H9 (cell line): ENCODE measurements around the gene PCDH10. TPM values are rescaled to one million over a fixed set of nuclear protein-coding genes. Genes with fewer than 3 reads are reported as not detected.
A peak's percentile ranks its signal among the peaks of the same experiment; 100 is the strongest.

Experiments used
- DNase-seq: peaks from one replicate; pipeline ENCODE4 v3.0.0-alpha.2; 2017
- H2AFZ ChIP-seq: one replicate; pipeline ENCODE4 v1.6.1; 2013; ENCODE audit warnings: mild to moderate bottlenecking, low read length, control low read depth, moderate library complexity
- H2AK5ac ChIP-seq: 2 replicates; pipeline ENCODE4 v1.6.1; 2013; ENCODE audit warnings: low read length, control low read depth, mixed read lengths; ENCODE audit not compliant: insufficient read length
- H2BK120ac ChIP-seq: one replicate; pipeline ENCODE4 v1.6.1; 2013; ENCODE audit warnings: low read depth, mild to moderate bottlenecking, low read length, control low read depth, inconsistent platforms; ENCODE audit not compliant: poor library complexity, severe bottlenecking
- H2BK12ac ChIP-seq: 2 replicates; pipeline ENCODE4 v1.6.1; 2013; ENCODE audit warnings: low read length, control low read depth, mixed read lengths, low read depth; ENCODE audit not compliant: insufficient read length
- H2BK15ac ChIP-seq: 2 replicates; pipeline ENCODE4 v1.6.1; 2013; ENCODE audit warnings: low read depth, low read length, control low read depth
- H2BK20ac ChIP-seq: one replicate; pipeline ENCODE4 v1.6.1; 2013; ENCODE audit warnings: low read depth, mild to moderate bottlenecking, low read length, control low read depth, inconsistent platforms; ENCODE audit not compliant: poor library complexity, severe bottlenecking
- H2BK5ac ChIP-seq: 2 replicates; pipeline ENCODE4 v1.6.1; 2013; ENCODE audit warnings: low read length, control low read depth, mixed read lengths; ENCODE audit not compliant: insufficient read length
- H3K14ac ChIP-seq: 2 replicates; pipeline ENCODE4 v1.6.1; 2013; ENCODE audit warnings: low read length, control low read depth; ENCODE audit not compliant: insufficient read depth
- H3K18ac ChIP-seq: 2 replicates; pipeline ENCODE4 v1.6.1; 2013; ENCODE audit warnings: low read depth, mild to moderate bottlenecking, mixed read lengths, low read length, control low read depth; ENCODE audit not compliant: insufficient read length
- H3K23ac ChIP-seq: 2 replicates; pipeline ENCODE4 v1.6.1; 2013; ENCODE audit warnings: low read length, control low read depth, mixed read lengths, low read depth; ENCODE audit not compliant: insufficient read length
- H3K23me2 ChIP-seq: 2 replicates; pipeline ENCODE4 v1.6.1; 2013; ENCODE audit warnings: low read depth, mild to moderate bottlenecking, mixed read lengths, low read length, control low read depth; ENCODE audit not compliant: insufficient read length, poor library complexity, severe bottlenecking
- H3K27ac ChIP-seq: 2 replicates; pipeline ENCODE4 v1.5.1; 2013; ENCODE audit warnings: low read length, control low read depth, mixed read lengths, low read depth; ENCODE audit not compliant: insufficient read length
- H3K27me3 ChIP-seq: 2 replicates; pipeline ENCODE4 v1.6.1; 2013; ENCODE audit warnings: low read length, control low read depth, inconsistent platforms; ENCODE audit not compliant: insufficient read depth
- H3K4ac ChIP-seq: 2 replicates; pipeline ENCODE4 v1.6.1; 2013; ENCODE audit warnings: low read depth, mild to moderate bottlenecking, control low read depth, inconsistent platforms, low read length, moderate library complexity
- H3K4me1 ChIP-seq: 2 replicates; pipeline ENCODE4 v1.6.1; 2013; ENCODE audit warnings: low read length, control low read depth, inconsistent platforms; ENCODE audit not compliant: insufficient read depth
- H3K4me2 ChIP-seq: 2 replicates; pipeline ENCODE4 v1.6.1; 2013; ENCODE audit warnings: low read length, control low read depth, mixed read lengths; ENCODE audit not compliant: insufficient read length, insufficient read depth
- H3K56ac ChIP-seq: 2 replicates; pipeline ENCODE4 v1.6.1; 2013; ENCODE audit warnings: low read depth, mild to moderate bottlenecking, mixed read lengths, low read length, control low read depth; ENCODE audit not compliant: insufficient read length
- H3K79me1 ChIP-seq: 2 replicates; pipeline ENCODE4 v1.6.1; 2013; ENCODE audit warnings: low read depth, mild to moderate bottlenecking, moderate library complexity, low read length, control low read depth, inconsistent platforms; ENCODE audit not compliant: insufficient read depth, poor library complexity, severe bottlenecking
- H3K79me2 ChIP-seq: 2 replicates; pipeline ENCODE4 v1.6.1; 2013; ENCODE audit warnings: low read length, control low read depth, inconsistent platforms; ENCODE audit not compliant: insufficient read depth
- H3K9ac ChIP-seq: 2 replicates; pipeline ENCODE4 v1.6.1; 2013; ENCODE audit warnings: low read length, control low read depth, mixed read lengths; ENCODE audit not compliant: insufficient read length; ENCODE audit errors: extremely low read depth
- H3K9me3 ChIP-seq: one replicate; pipeline ENCODE4 v1.6.1; 2013; ENCODE audit warnings: low read depth, low read length, inconsistent platforms; ENCODE audit not compliant: control insufficient read depth
- H3T11ph ChIP-seq: one replicate; pipeline ENCODE4 v1.6.1; 2013; ENCODE audit warnings: mild to moderate bottlenecking, low read length, control low read depth, inconsistent platforms
- H4K20me1 ChIP-seq: one replicate; pipeline ENCODE4 v1.6.1; 2013; ENCODE audit not compliant: control insufficient read depth, insufficient read length, insufficient read depth
- H4K5ac ChIP-seq: 2 replicates; pipeline ENCODE4 v1.6.1; 2013; ENCODE audit warnings: low read depth, mild to moderate bottlenecking, mixed read lengths, low read length, control low read depth; ENCODE audit not compliant: insufficient read length
- H4K8ac ChIP-seq: replicated peaks from 2 replicates; pipeline ENCODE4 v1.6.1; 2013; ENCODE audit warnings: low read length, control low read depth, mixed read lengths, low read depth; ENCODE audit not compliant: insufficient read length
- H4K91ac ChIP-seq: 2 replicates; pipeline ENCODE4 v1.6.1; 2013; ENCODE audit warnings: low read depth, mild to moderate bottlenecking, moderate library complexity, mixed read lengths, low read length, control low read depth; ENCODE audit not compliant: insufficient read length
- H3K27ac Mint-ChIP-seq, 3 experiments: 2 replicates in 2 of 3; 3 replicates in 1 of 3; pipeline ENCODE4 v1.8.0; 2020 to 2021; ENCODE audit warnings: mixed read lengths in 3 of 3, mild to moderate bottlenecking in 1 of 3, moderate library complexity in 1 of 3
- H3K27me3 Mint-ChIP-seq: 2 replicates; pipeline ENCODE4 v1.8.0; 2021; ENCODE audit warnings: low read depth, mild to moderate bottlenecking, moderate library complexity, mixed read lengths
- H3K36me3 Mint-ChIP-seq, 3 experiments: 2 replicates in 2 of 3; 3 replicates in 1 of 3; pipeline ENCODE4 v1.8.0; 2020 to 2021; ENCODE audit warnings: low read depth in 3 of 3, mixed read lengths in 3 of 3; ENCODE audit not compliant: insufficient read depth in 1 of 3
- H3K4me1 Mint-ChIP-seq, 2 experiments: 2 replicates each; pipeline ENCODE4 v1.8.0; 2020; ENCODE audit warnings: mixed read lengths in 2 of 2
- H3K4me3 Mint-ChIP-seq, 2 experiments: 2 replicates in 1 of 2; 3 replicates in 1 of 2; pipeline ENCODE4 v1.8.0; 2020 to 2021; ENCODE audit warnings: mild to moderate bottlenecking in 2 of 2, mixed read lengths in 2 of 2, moderate library complexity in 1 of 2
- H3K9me3 Mint-ChIP-seq, 2 experiments: 2 replicates in 1 of 2; 3 replicates in 1 of 2; pipeline ENCODE4 v1.8.0; 2020; ENCODE audit warnings: mild to moderate bottlenecking in 2 of 2, mixed read lengths in 2 of 2, moderate library complexity in 1 of 2
- CTCF ChIP-seq: fragments of 200-600 bp; sonication (generic); conservative IDR thresholded peaks from 3 replicates; pipeline ENCODE4 v1.8.0; 2021; ENCODE audit warnings: antibody characterized with exemption, mild to moderate bottlenecking
- WGBS: extraction: QIAGEN DNeasy Blood & Tissue Kit; methylation state at CpG from one replicate; pipeline ENCODE4 v1.1.7; 2013; ENCODE audit warnings: missing lambda C conversion rate, low lambda C conversion rate, mixed read lengths; ENCODE audit not compliant: insufficient read length; ENCODE audit errors: extremely low coverage; 5-methylcytosine and 5-hydroxymethylcytosine counted together
- long read RNA-seq: library from polyadenylated mRNA; unstranded; transcript quantifications from one replicate; pipeline ENCODE4 v2.0.0, GENCODE V29; 2020
- total RNA-seq: library from RNA; stranded (reverse); gene quantifications from 2 replicates; pipeline ENCODE4 v1.2.1, GENCODE V29; 2021

The PCDH10 gene
- total RNA-seq, result 6.9 and 8.1 TPM in 2 replicates
- long read RNA-seq, full-length matches to known transcripts, result 16 of 20 reads
- long read RNA-seq, partial matches to known transcripts, result 3 of 20 reads
- long read RNA-seq, other reads (novel, unspliced or antisense), result 1 of 20 reads

DNA sequence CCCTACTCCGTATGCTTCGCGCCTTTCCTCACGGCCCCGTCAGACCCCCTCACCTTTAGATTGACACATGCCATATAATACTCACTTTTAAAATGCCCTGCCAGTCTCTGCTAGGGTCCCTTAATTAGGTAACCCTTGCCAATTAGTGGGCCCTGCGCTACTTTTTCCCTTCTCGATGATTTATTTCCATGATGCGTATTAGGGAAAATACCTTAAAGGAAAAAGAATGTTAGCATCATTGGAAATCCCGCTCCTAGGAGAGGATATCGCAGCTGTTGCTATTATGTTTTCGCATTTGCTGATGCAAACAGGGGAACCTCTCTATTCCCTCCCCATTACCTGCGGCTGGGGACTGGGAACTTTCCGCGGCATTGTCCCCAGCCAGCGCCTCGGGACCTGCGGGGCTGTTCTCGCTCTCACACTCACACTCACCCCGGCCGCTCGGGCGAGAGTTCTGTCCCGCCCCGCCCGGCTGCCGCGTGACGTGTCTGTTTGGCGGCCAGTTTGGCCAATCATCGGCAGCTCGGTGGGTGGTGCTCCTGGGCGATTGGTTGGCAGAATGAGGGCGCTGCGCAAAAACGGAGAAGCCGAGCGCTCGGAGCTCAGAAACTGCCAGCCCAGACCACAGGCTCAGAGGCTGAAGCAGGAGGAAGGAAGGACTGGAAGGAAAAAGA, at the start of gene PCDH10:
PCDH10 (plus strand) TSS at position 605 of the 674 bp plus-strand sequence. CDS start 847 bp downstream, outside the sequence.
- H2AFZ ChIP-seq, result no peak within 1 kb of the TSS
- peaks cover 57 to 60% of the 10 kb centered on the region in 2 experiments for H3K4me1 Mint-ChIP-seq
- DNase-seq, result peak; percentile 97
- H3K4ac ChIP-seq, result no peak within 1 kb of the TSS
- H3K27ac Mint-ChIP-seq, result no peak within 1 kb of the TSS
- H3K79me1 ChIP-seq, result no peaks in the 10 kb centered on the region
- no peak within 1 kb of the TSS for H4K91ac ChIP-seq
- H3K9me3 Mint-ChIP-seq, result peaks cover 0 to 6% of the 10 kb centered on the region in 2 experiments; a peak in 3 of 5 replicates
- no peaks in the 10 kb centered on the region for H3K4me1 ChIP-seq
- no peak within 1 kb of the TSS for H4K5ac ChIP-seq
- H3K79me2 ChIP-seq, result no peaks in the 10 kb centered on the region
- H3K36me3 Mint-ChIP-seq, result no peaks in the 10 kb centered on the region; a peak in 1 of 7 replicates
- no peak for TF ChIP-seq CTCF
- peaks cover 76% of the 10 kb centered on the region for H3K27me3 Mint-ChIP-seq
- no peak within 1 kb of the TSS for H3T11ph ChIP-seq
- no peak within 1 kb of the TSS for H3K27ac ChIP-seq
- H2BK12ac ChIP-seq, result no peak within 1 kb of the TSS
- H2BK20ac ChIP-seq, result no peak within 1 kb of the TSS
- H3K4me2 ChIP-seq, result peak within 1 kb of the TSS; percentile 98
- H2BK15ac ChIP-seq, result no peak within 1 kb of the TSS
- no peaks in the 10 kb centered on the region for H3K9me3 ChIP-seq
- no peak within 1 kb of the TSS for H3K18ac ChIP-seq
- H2BK5ac ChIP-seq, result no peak within 1 kb of the TSS
- peaks cover 38% of the 10 kb centered on the region; the same call in 1 of the 2 replicates for H3K27me3 ChIP-seq
- H2BK120ac ChIP-seq, result no peak within 1 kb of the TSS
- no peak within 1 kb of the TSS for H3K56ac ChIP-seq
- H3K4me3 Mint-ChIP-seq, result peak within 1 kb of the TSS; percentile 82 to 92
- H3K9ac ChIP-seq, result no peak within 1 kb of the TSS
- WGBS, result no CpG with 5 or more reads among the region's 38 CpGs
- no peak within 1 kb of the TSS for H3K23ac ChIP-seq
- no peak within 1 kb of the TSS for H2AK5ac ChIP-seq
- H3K14ac ChIP-seq, result no peak within 1 kb of the TSS
- H4K20me1 ChIP-seq, result peaks cover 2% of the 10 kb centered on the region
- no peak within 1 kb of the TSS for H4K8ac ChIP-seq
- peaks cover 71% of the 10 kb centered on the region for H3K23me2 ChIP-seq
